T-helper 1 cell (primary cell): Measurements from ENCODE around the gene CENPF.

ENCODE experiments used
- DNase-seq, 5 donors: peaks; one replicate each; pipeline ENCODE4 v3.0.0-alpha.2; 2012 to 2020

The CENPF gene

GRCh38 chr1:214632091-214632490, 29.1 kb downstream of the CENPF start:
- DNase-seq = peak in 3 of 5 donors; percentile 25 to 62 (median 43)

- no peak for DNase-seq
Observed at GRCh38 chr1:214633686-214634085, 30.7 kb downstream of the CENPF start.

- DNase-seq = no peak
Observed at GRCh38 chr1:214634267-214634666, 31.3 kb downstream of the CENPF start.

GRCh38 chr1:214635086-214635485, 32.1 kb downstream of the CENPF start:
- no peak for DNase-seq

GRCh38 chr1:214635506-214635905, 32.5 kb downstream of the CENPF start:
- DNase-seq = no peak

GRCh38 chr1:214636436-214636835, 33.4 kb downstream of the CENPF start:
- DNase-seq = no peak

GRCh38 chr1:214637125-214637524, 34.1 kb downstream of the CENPF start:
- DNase-seq = no peak

GRCh38 chr1:214637722-214638458, 34.9 kb downstream of the CENPF start:
- DNase-seq = peak in 2 of 5 donors; percentile 15 to 47

- DNase-seq = peak in 1 of 5 donors; percentile 7
Observed at GRCh38 chr1:214638459-214638807, 35.4 kb downstream of the CENPF start.

GRCh38 chr1:214638997-214639396, 36.0 kb downstream of the CENPF start:
- no peak for DNase-seq

GRCh38 chr1:214640431-214641213, 37.6 kb downstream of the CENPF start:
- peak in 1 of 5 donors; percentile 55 for DNase-seq

- peak in 1 of 5 donors; percentile 47 for DNase-seq
Observed at GRCh38 chr1:214641214-214641895, 38.4 kb downstream of the CENPF start.

- DNase-seq = no peak
Observed at GRCh38 chr1:214643030-214643429, 40.0 kb downstream of the CENPF start.

GRCh38 chr1:214645712-214646111, 42.7 kb downstream of the CENPF start:
- no peak for DNase-seq

- no peak for DNase-seq
Observed at GRCh38 chr1:214648801-214649200, 45.8 kb downstream of the CENPF start.

- no peak for DNase-seq
Observed at GRCh38 chr1:214649607-214650006, 46.6 kb downstream of the CENPF start.

- no peak for DNase-seq
Observed at GRCh38 chr1:214650664-214651063, 47.7 kb downstream of the CENPF start.

GRCh38 chr1:214657299-214657698, 54.3 kb downstream of the CENPF start:
- DNase-seq = no peak

GRCh38 chr1:214658175-214658574, 55.2 kb downstream of the CENPF start:
- no peak for DNase-seq

GRCh38 chr1:214658785-214659184, 55.8 kb downstream of the CENPF start:
- no peak for DNase-seq

GRCh38 chr1:214660190-214660589, 57.2 kb downstream of the CENPF start:
- no peak for DNase-seq

GRCh38 chr1:214660900-214661299, 57.9 kb downstream of the CENPF start:
- peak in 1 of 5 donors; percentile 8 for DNase-seq

GRCh38 chr1:214662223-214662785, 59.3 kb downstream of the CENPF start:
- no peak for DNase-seq
